RWPE1 (cell line): ENCODE measurements around the gene NUDT11.

ENCODE experiments used
- CTCF ChIA-PET: fragments of 350-600 bp; sonication (Branson Sonifier 250); formaldehyde crosslinking; extraction: SDS; loops from one replicate; lab custom pipeline; 2021; lab: Yijun Ruan, JAX
- POLR2A ChIA-PET: fragments of 400-600 bp; formaldehyde crosslinking; extraction: SDS; loops from one replicate; lab custom pipeline; 2020; ENCODE audit warnings: antibody characterized with exemption; ENCODE audit not compliant: low non-redundant PET; lab: Yijun Ruan, JAX
- DNase-seq: peaks from one replicate; pipeline ENCODE4 v3.0.0; 2012; ENCODE audit warnings: low spot score
- H3K27ac ChIP-seq: fragments of 450-650 bp; 2 replicates; pipeline ENCODE4 v1.5.1; 2017
- CTCF ChIP-seq: fragments of 450-650 bp; conservative IDR thresholded peaks from 2 replicates; pipeline ENCODE4 v1.5.1; 2017; ENCODE audit warnings: low read depth, mild to moderate bottlenecking

Gene NUDT11

GRCh38 chrX:51456814-51457213 lies 39.6 kb downstream of the NUDT11 start:
- no peak for TF ChIP-seq CTCF
- POLR2A ChIA-PET, result no interaction called here
- no peak overlapping the region for H3K27ac ChIP-seq
- CTCF ChIA-PET, result interaction anchor here (0.6 to 1.5 kb wide), 3 partner anchors 10 to 119 kb away, joined by 3 to 8 read pairs (median 5); no protein-coding TSS in a partner anchor
- DNase-seq, result no peak

GRCh38 chrX:51456246-51456645 lies 40.1 kb downstream of the NUDT11 start:
- no peak for DNase-seq
- TF ChIP-seq CTCF, result no peak
- no peak overlapping the region for H3K27ac ChIP-seq
- ChIA-PET CTCF (interaction anchor here (0.8 to 1.5 kb wide), 2 partner anchors 45 to 119 kb away, joined by 3 to 8 read pairs; no protein-coding TSS in a partner anchor), POLR2A (no interaction called here)

GRCh38 chrX:51440365-51440764 lies 56.0 kb downstream of the NUDT11 start:
- TF ChIP-seq CTCF, result no peak
- POLR2A ChIA-PET, result no interaction called here
- H3K27ac ChIP-seq, result no peak overlapping the region
- CTCF ChIA-PET, result no interaction called here
- no peak for DNase-seq
